GM19099 (cell line): ENCODE measurements around the gene SCN4B.

Experiments
- POLR2A ChIP-seq: IDR thresholded peaks from 3 replicates; pipeline ENCODE4 v1.6.1; 2011; ENCODE audit warnings: low read depth; ENCODE audit not compliant: insufficient read length; ENCODE audit errors: extremely low read depth

SCN4B gene

GRCh38 chr11:118152552-118153471 lies at the start of gene SCN4B:
SCN4B (minus strand) TSS chr11:118152823; CDS start chr11:118152673, 150 bp downstream.
- no peak for TF ChIP-seq POLR2A

DNA sequence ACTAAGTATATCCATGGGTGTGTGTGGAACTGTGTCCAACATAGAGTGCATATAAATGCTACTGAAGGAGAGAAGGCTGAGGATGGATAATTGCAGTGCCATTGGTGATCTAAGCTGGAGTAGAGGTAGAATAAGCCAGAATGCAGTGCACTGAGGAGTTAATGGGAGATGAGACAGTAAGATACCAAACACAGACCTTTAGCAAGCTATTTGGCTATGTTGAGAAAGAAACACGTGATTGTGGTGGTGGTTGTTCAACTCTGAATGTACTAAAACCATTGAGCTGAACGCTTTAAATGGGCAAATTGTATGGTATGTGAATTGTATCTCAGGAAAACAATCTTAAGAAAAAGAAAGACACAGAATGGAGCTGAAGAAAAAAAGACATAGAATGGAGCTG lies 49.3 kb upstream of the SCN4B start:
- TF ChIP-seq POLR2A = no peak

GRCh38 chr11:118200901-118201680 lies 48.5 kb upstream of the SCN4B start:
- TF ChIP-seq POLR2A = no peak

GRCh38 chr11:118200497-118200896 lies 47.9 kb upstream of the SCN4B start:
- no peak for TF ChIP-seq POLR2A

- TF ChIP-seq POLR2A = no peak
Measured at GRCh38 chr11:118199135-118199534, 46.5 kb upstream of the SCN4B start.

GRCh38 chr11:118198370-118198769 lies 45.7 kb upstream of the SCN4B start:
- no peak for TF ChIP-seq POLR2A

DNA sequence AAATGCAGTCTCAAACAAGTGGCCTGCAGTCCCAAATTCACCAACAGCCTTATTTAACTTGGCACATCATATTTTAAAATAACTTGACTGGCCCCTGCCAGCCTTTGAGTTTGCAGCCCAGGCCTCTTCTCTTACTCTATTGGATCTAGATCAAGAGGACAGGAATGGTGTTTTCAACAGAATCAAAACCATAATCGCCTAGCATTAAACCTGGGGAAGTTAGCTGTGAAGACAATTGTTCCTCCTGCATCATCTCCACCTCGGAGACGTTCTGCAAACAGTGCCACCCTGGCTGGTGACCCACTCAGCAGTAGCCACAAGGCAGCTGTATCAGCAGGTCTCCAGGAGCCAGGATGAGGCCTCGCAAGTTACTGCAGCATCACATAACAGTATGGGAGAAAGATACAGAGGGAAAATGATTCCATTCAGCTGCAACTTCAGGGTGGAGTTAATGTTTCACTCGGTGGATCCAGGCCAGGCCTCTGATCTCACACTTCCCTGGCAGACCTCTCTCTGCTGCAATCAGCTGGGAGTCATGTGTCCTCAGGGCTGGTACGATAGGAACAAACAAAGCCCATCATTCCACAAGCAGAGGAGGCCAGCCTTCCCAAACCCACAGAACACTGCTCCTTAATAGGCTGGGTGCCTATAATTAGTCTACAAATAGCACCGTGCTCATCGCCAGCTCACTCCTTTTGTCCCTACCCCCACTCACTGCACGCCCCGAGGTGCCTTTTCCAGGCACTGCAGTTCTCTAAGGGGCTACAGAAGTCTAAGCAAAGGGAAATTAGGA lies 42.4 kb upstream of the SCN4B start:
- TF ChIP-seq POLR2A = no peak

- TF ChIP-seq POLR2A = no peak
Measured at GRCh38 chr11:118193910-118194566, 41.4 kb upstream of the SCN4B start.

GRCh38 chr11:118186346-118187107 lies 33.9 kb upstream of the SCN4B start:
- no peak for TF ChIP-seq POLR2A

GRCh38 chr11:118184784-118185579 lies 32.4 kb upstream of the SCN4B start:
- no peak for TF ChIP-seq POLR2A

DNA sequence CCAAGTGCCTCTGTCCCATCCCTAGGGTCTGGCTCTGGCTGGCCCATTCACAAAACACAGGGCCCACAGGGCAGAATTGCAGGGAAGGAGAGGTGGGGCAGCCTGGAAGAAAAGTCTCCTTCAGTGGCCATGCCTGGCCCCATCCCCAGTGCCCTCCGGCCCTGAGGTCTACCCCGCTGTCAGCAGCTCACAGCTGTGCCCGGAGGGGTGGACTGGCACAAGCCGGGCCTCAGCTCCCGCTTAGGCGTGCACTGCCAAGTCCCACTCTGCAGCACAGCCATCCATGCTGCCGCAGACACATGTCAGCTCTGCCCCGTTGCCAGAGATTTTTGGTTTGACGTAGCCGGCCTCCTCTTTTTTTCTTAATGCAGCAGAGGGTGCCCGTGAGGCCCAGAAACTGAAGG lies 27.7 kb upstream of the SCN4B start:
- no peak for TF ChIP-seq POLR2A

DNA sequence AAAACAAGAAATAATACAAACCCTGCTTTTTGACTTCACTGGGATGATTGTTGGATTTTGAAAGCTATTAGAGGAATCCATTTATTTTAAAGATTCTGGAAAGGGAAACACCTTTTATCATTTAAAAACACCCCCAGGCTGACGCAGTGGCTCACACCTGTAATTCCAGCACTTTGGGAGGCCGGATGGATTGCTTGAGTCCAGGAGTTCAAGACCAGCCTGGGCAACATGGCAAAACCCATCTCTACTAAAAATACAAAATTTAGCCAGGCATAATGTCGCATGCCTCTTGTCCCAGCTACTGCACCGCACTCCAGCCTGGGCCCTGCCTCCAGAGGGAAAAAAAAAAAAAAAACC lies 24.1 kb upstream of the SCN4B start:
- no peak for TF ChIP-seq POLR2A
